OCI-LY3 (cell line): ENCODE data around the gene CUBN.

Experiments used
- EZH2phosphoT487 ChIP-seq: fragments of 200-600 bp; shearing (Covaris generic); IDR thresholded peaks from 2 replicates; pipeline ENCODE4 v1.6.1; 2018; ENCODE audit warnings: antibody characterized with exemption, mixed run types, low read depth
- TF ChIP-seq, protein P1 (sequence below): fragments of 200-600, 300-600 bp; sonication (generic); IDR thresholded peaks from 2 replicates; pipeline ENCODE4 v1.5.1; 2014; ENCODE audit warnings: antibody characterized with exemption, low read length, low read depth

DNA sequence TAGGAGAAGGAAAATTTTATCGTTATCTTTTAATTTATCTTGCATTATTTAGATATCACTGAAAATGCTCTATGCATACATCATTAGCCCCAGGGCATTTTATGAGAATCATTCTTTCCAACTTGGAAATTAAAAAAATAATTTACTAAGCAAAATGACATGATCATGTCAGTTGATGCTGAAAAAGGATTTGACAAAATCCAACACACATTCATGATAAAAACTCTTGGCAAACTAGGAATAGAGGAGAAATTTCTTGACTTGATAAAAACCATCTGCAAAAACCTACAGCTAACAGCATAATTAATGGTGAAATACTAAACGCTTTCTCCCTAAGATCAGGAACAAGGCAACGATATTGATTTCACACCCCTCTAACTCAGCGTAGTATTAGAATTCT, 272.2 kb downstream of the CUBN start:
- TF ChIP-seq, protein P1, sequence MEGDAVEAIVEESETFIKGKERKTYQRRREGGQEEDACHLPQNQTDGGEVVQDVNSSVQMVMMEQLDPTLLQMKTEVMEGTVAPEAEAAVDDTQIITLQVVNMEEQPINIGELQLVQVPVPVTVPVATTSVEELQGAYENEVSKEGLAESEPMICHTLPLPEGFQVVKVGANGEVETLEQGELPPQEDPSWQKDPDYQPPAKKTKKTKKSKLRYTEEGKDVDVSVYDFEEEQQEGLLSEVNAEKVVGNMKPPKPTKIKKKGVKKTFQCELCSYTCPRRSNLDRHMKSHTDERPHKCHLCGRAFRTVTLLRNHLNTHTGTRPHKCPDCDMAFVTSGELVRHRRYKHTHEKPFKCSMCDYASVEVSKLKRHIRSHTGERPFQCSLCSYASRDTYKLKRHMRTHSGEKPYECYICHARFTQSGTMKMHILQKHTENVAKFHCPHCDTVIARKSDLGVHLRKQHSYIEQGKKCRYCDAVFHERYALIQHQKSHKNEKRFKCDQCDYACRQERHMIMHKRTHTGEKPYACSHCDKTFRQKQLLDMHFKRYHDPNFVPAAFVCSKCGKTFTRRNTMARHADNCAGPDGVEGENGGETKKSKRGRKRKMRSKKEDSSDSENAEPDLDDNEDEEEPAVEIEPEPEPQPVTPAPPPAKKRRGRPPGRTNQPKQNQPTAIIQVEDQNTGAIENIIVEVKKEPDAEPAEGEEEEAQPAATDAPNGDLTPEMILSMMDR, result no peak
- no peak for TF ChIP-seq EZH2phosphoT487
